Right kidney (tissue), 1 donor: ENCODE measurements around the gene AK4.

Experiments used
- DNase-seq: peaks from one replicate; pipeline ENCODE4 v3.0.0-alpha.2; 2016

Gene AK4

GRCh38 chr1:65175171-65176055, 27.4 kb downstream of the AK4 start:
- DNase-seq = no peak

- no peak for DNase-seq
Observed at GRCh38 chr1:65176056-65176450, 28.1 kb downstream of the AK4 start.

- DNase-seq = no peak
Observed at GRCh38 chr1:65176591-65176990, 28.6 kb downstream of the AK4 start.

- DNase-seq = no peak
Observed at GRCh38 chr1:65177457-65177856, 29.5 kb downstream of the AK4 start.

- DNase-seq = no peak
Observed at GRCh38 chr1:65178235-65178634, 30.2 kb downstream of the AK4 start.

GRCh38 chr1:65179148-65179547, 31.1 kb downstream of the AK4 start:
- DNase-seq = no peak

GRCh38 chr1:65180977-65181376, 33.0 kb downstream of the AK4 start:
- DNase-seq = no peak

GRCh38 chr1:65182658-65183268, 34.8 kb downstream of the AK4 start:
- DNase-seq = no peak

GRCh38 chr1:65189576-65190115, 41.6 kb downstream of the AK4 start:
- DNase-seq = no peak

GRCh38 chr1:65190229-65190628, 42.2 kb downstream of the AK4 start:
- no peak for DNase-seq

GRCh38 chr1:65193129-65193695, 45.2 kb downstream of the AK4 start:
- DNase-seq = no peak

- no peak for DNase-seq
Observed at GRCh38 chr1:65195495-65196417, 47.8 kb downstream of the AK4 start.

GRCh38 chr1:65196926-65197325, 48.9 kb downstream of the AK4 start:
- no peak for DNase-seq

- no peak for DNase-seq
Observed at GRCh38 chr1:65197636-65198035, 49.6 kb downstream of the AK4 start.

- no peak for DNase-seq
Observed at GRCh38 chr1:65198096-65198495, 50.1 kb downstream of the AK4 start.

- no peak for DNase-seq
Observed at GRCh38 chr1:65200411-65200810, 52.4 kb downstream of the AK4 start.

- DNase-seq = no peak
Observed at GRCh38 chr1:65206836-65207235, 58.8 kb downstream of the AK4 start.

GRCh38 chr1:65207317-65207716, 59.3 kb downstream of the AK4 start:
- DNase-seq = no peak

GRCh38 chr1:65208563-65208973, 60.6 kb downstream of the AK4 start:
- no peak for DNase-seq

- peak; percentile 18 for DNase-seq
Observed at GRCh38 chr1:65209005-65209885, 61.2 kb downstream of the AK4 start.

- no peak for DNase-seq
Observed at GRCh38 chr1:65210325-65210724, 62.3 kb downstream of the AK4 start.
